ENCODE data around the gene RGS7. TPM values are rescaled to one million over a fixed set of nuclear protein-coding genes. Genes with fewer than 3 reads are reported as not detected.
"Not testable (repeated sequence)": the region's sequence is repeated elsewhere in the genome, so short reads cannot be mapped to it uniquely, and the experiment has no call there.

The RGS7 gene
- total RNA-seq, 2 experiments from 2014 or later, result not detected

DNA sequence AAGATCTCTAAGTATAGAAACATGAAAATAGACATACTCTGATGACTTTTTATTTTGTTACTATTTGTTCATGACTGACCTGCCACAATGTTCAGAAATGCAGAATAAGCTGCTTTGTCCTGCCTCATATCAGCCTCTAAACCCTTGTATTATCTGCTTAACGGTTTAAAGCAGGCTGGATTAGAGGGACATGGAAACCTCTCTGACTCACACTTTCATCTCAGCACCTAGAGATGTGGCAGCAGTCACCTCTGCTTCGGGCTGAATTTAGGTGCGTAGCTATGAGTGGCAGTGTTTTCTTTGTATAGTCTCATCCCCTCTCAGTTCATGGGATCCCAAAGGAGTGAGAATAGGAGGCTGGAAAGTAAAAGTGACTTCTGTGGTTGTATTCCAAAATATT, 255.4 kb downstream of the RGS7 start:
- no peaks in the 10 kb centered on the region for H3K4me1 Mint-ChIP-seq (ENCODE audit: low read depth)
- H3K27me3 Mint-ChIP-seq, result no peaks in the 10 kb centered on the region
- H3K36me3 Mint-ChIP-seq (ENCODE audit: low read depth), result no peaks in the 10 kb centered on the region
- no peaks in the 10 kb centered on the region for H3K9me3 Mint-ChIP-seq
- ChIA-PET CTCF (no interaction called here), POLR2A (no interaction called here)
- H3K4me3 Mint-ChIP-seq, result no peak overlapping the region
- H3K27ac Mint-ChIP-seq, result no peak overlapping the region
- intact Hi-C loops (cut with micrococcal nuclease), result no loop called here
- no peak for DNase-seq
- TF ChIP-seq, protein P1, sequence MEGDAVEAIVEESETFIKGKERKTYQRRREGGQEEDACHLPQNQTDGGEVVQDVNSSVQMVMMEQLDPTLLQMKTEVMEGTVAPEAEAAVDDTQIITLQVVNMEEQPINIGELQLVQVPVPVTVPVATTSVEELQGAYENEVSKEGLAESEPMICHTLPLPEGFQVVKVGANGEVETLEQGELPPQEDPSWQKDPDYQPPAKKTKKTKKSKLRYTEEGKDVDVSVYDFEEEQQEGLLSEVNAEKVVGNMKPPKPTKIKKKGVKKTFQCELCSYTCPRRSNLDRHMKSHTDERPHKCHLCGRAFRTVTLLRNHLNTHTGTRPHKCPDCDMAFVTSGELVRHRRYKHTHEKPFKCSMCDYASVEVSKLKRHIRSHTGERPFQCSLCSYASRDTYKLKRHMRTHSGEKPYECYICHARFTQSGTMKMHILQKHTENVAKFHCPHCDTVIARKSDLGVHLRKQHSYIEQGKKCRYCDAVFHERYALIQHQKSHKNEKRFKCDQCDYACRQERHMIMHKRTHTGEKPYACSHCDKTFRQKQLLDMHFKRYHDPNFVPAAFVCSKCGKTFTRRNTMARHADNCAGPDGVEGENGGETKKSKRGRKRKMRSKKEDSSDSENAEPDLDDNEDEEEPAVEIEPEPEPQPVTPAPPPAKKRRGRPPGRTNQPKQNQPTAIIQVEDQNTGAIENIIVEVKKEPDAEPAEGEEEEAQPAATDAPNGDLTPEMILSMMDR (IDR thresholded peaks at IDR 0.05), result no peak
- ATAC-seq, result no peak

DNA sequence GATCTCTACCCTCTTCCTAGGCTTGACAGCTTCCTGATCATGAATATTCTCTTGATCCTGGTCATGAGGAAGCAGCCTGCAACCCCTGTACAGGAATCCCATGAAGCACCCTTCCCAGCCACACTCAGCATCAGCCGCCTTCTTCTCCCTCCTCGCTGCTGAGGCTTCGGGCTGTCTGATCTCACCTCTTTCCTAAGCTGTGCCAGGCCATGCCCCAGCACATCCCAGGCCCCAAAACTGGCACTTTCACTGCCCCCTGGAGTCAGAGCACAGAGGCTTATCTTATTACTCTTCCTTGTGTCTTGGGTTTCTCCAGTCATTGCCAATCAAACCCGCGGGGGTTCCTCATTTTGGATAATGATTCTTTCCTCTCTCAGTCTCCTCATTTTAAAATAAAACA, 259.5 kb downstream of the RGS7 start:
- POLR2A ChIA-PET, result no interaction called here
- Mint-ChIP-seq H3K27me3 (no peaks in the 10 kb centered on the region), H3K9me3 (no peaks in the 10 kb centered on the region), H3K4me3 (no peak overlapping the region), H3K27ac (no peak overlapping the region), H3K4me1 (ENCODE audit: low read depth) (no peaks in the 10 kb centered on the region), H3K36me3 (ENCODE audit: low read depth) (no peaks in the 10 kb centered on the region)
- TF ChIP-seq, protein P1 (IDR thresholded peaks at IDR 0.05), result no peak
- intact Hi-C loops (cut with micrococcal nuclease), result no loop called here
- CTCF ChIA-PET, result no interaction called here
- DNase-seq (no peak), ATAC-seq (no peak)

DNA sequence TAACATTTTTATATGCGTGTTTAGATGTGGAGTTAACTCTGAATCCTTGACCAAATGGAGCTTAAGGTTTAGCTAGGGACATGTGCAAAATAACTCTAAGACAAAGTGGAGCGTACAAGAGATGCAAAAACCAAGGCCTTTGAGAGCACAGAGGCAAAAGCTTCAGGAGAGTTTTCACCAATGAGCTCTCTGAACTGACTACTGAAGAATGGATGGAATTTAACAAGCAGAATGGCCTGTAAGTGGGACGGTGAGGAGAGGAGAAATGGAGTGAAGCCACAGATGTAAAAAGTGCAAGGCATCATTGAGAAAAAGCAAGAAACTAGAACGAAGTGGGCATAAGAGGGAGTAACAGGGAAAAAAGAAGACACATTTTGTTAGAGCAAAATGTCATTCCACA, 260.0 kb downstream of the RGS7 start:
- TF ChIP-seq, protein P1 (IDR thresholded peaks at IDR 0.05), result no peak
- H3K4me3 Mint-ChIP-seq, result no peak overlapping the region
- no peaks in the 10 kb centered on the region for H3K36me3 Mint-ChIP-seq (ENCODE audit: low read depth)
- intact Hi-C loops (cut with micrococcal nuclease), result no loop called here
- ATAC-seq (no peak), DNase-seq (no peak)
- ChIA-PET POLR2A (no interaction called here), CTCF (no interaction called here)
- no peaks in the 10 kb centered on the region for H3K9me3 Mint-ChIP-seq
- no peaks in the 10 kb centered on the region for H3K4me1 Mint-ChIP-seq (ENCODE audit: low read depth)
- no peaks in the 10 kb centered on the region for H3K27me3 Mint-ChIP-seq
- no peak overlapping the region for H3K27ac Mint-ChIP-seq

DNA sequence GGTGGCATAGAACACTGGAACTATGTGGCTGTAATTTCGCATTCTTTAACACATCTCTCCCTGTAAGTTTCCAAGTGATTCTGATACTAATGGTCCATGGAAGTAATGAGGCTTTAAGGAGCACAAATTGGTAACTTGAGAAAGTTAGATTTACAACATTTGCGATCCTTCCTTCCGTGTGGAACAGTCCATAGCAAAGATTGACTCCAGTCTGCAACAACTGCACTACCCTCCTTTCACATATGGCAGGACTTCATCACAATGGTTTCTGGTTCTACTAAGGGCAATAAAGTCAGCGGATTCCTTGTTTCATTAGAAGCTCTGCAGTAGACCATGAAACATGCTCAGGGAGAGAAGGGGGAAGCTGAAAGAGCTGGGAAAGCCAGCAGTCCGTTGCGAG, 261.2 kb downstream of the RGS7 start:
- ChIA-PET POLR2A (no interaction called here), CTCF (no interaction called here)
- no peak overlapping the region for H3K4me3 Mint-ChIP-seq
- ATAC-seq, result no peak
- no peak for DNase-seq
- H3K4me1 Mint-ChIP-seq (ENCODE audit: low read depth), result no peaks in the 10 kb centered on the region
- H3K27ac Mint-ChIP-seq, result no peak overlapping the region
- H3K27me3 Mint-ChIP-seq, result no peaks in the 10 kb centered on the region
- intact Hi-C loops (cut with micrococcal nuclease), result no loop called here
- no peaks in the 10 kb centered on the region for H3K9me3 Mint-ChIP-seq
- TF ChIP-seq, protein P1 (IDR thresholded peaks at IDR 0.05), result no peak
- no peaks in the 10 kb centered on the region for H3K36me3 Mint-ChIP-seq (ENCODE audit: low read depth)

DNA sequence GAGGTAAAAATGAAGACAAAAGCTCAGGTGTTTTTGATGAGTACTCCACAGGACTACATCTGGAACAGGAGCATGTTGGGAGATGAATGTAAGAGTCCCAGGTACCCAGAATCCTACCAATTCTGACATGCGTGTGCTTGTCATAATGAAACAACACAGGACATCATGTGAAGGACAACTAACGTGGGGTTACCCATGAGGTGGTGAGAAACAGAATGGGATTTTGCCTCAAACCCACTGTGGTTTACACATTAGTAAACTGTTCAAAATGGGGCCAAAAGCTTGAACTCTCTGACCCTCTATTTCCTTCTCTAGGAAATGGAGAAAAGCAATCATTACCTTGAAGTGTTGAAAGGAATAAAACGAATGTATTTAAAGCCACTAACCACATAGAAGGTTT, 266.2 kb downstream of the RGS7 start:
- TF ChIP-seq, protein P1 (IDR thresholded peaks at IDR 0.05), result no peak
- DNase-seq (no peak), ATAC-seq (no peak)
- H3K9me3 Mint-ChIP-seq, result no peaks in the 10 kb centered on the region
- no peak overlapping the region for H3K27ac Mint-ChIP-seq
- ChIA-PET CTCF (no interaction called here), POLR2A (no interaction called here)
- no peaks in the 10 kb centered on the region for H3K27me3 Mint-ChIP-seq
- H3K4me3 Mint-ChIP-seq, result no peak overlapping the region
- H3K4me1 Mint-ChIP-seq (ENCODE audit: low read depth), result no peaks in the 10 kb centered on the region
- intact Hi-C loops (cut with micrococcal nuclease), result no loop called here
- no peaks in the 10 kb centered on the region for H3K36me3 Mint-ChIP-seq (ENCODE audit: low read depth)

DNA sequence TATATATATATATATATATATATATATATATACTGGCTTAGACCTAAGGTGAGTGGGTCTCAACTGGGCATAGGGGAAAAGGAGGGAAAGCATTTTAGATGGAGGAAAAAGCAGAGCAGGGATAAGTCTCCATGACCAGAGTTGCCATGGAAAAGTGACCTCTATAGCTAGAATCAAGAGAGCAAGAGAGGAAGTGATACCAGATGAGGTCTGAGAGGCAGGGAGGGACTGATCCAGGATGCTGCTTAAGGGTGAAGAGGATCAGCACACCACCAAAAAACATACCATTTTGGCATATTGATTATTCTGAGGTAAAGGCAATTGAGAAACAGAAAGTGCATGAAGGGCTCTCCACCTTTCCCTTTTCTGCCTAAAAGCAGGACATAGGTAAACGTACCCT, 267.9 kb downstream of the RGS7 start:
- H3K9me3 Mint-ChIP-seq; POLR2A ChIA-PET; ATAC-seq; H3K36me3 Mint-ChIP-seq (ENCODE audit: low read depth); CTCF ChIA-PET; H3K4me3 Mint-ChIP-seq; H3K27ac Mint-ChIP-seq; H3K4me1 Mint-ChIP-seq (ENCODE audit: low read depth); DNase-seq; H3K27me3 Mint-ChIP-seq; intact Hi-C loops (cut with micrococcal nuclease): not testable (repeated sequence)

DNA sequence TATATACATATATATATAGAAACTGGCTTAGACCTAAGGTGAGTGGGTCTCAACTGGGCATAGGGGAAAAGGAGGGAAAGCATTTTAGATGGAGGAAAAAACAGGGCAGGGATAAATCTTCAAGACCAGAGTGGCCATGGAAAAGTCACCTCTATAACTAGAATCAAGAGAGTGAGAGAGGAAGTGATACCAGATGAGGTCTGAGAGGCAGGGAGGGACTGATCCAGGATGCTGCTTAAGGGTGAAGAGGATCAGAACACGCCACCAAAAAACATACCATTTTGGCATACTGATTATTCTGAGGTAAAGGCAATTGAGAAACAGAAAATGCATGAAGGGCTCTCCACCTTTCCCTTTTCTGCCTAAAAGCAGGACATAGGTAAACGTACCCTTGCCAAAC, 268.9 kb downstream of the RGS7 start:
- DNase-seq; ATAC-seq; H3K9me3 Mint-ChIP-seq; intact Hi-C loops (cut with micrococcal nuclease); POLR2A ChIA-PET; H3K4me3 Mint-ChIP-seq; H3K27ac Mint-ChIP-seq; CTCF ChIA-PET; H3K27me3 Mint-ChIP-seq; H3K4me1 Mint-ChIP-seq (ENCODE audit: low read depth); H3K36me3 Mint-ChIP-seq (ENCODE audit: low read depth): not testable (repeated sequence)
